NCI-H345 treated with DMSO at 0.1 percent for 48 hours (cell line): Measurements from ENCODE around the gene EMC6.
"Not testable (repeated sequence)": the region's sequence is repeated elsewhere in the genome, so short reads cannot be mapped to it uniquely, and the experiment has no call there.

ENCODE experiments used
- DNase-seq: peaks from one replicate; lab custom pipeline; 2025; ENCODE audit not compliant: unreplicated experiment; lab: John Stamatoyannopoulos, UW

The EMC6 gene

DNA sequence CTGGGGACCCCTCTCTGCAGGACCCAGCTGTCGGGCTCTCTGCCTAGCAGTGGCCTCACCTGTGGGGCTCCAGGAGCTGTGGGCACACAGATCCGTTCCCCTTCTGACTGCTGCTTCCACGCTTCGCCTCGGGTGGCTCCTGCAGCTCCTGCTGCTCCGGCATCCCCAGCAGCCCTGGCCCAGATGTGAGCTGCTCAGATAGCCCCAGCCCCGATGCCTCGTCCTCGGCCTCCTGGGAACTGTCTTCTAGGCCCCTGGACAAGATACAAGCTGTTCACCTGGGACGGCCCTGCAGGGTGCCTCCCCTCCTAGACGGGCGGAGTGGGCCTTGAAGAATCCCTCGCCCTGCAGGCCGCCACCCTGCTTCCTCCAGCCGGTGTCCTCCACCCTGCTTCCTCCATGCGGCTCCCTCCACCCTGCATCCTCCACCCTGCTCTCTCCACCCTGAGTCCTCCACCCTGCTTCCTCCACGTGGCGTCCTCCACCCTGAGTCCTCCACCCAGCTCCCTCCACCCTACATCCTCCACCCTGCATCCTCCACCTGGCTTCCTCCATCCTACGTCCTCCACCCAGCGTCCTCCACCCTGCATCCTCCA is 11.0 kb downstream of the EMC6 start:
- no peak for DNase-seq

- no peak for DNase-seq
Measured at GRCh38 chr17:3681057-3681456, 12.4 kb downstream of the EMC6 start.

DNA sequence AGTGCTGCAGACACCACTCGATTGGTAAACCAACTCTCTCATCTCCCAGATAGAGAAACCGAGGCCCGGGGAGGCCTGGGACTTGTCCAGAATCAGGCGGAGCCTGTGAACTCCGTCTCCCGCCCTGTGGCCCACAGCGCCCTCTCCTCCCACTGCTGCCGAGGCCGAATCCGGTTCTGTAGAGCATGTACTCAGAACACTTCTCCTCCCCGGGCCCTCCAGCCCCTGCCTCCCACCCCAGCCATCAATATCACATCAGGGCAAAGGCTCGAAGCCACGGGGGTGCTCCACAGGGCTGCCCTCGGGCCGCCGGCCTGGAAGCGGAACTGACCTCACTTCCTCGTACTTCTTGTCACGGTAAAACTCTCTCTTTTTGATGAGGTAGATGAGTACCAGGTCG is 13.0 kb downstream of the EMC6 start:
- DNase-seq = no peak

DNA sequence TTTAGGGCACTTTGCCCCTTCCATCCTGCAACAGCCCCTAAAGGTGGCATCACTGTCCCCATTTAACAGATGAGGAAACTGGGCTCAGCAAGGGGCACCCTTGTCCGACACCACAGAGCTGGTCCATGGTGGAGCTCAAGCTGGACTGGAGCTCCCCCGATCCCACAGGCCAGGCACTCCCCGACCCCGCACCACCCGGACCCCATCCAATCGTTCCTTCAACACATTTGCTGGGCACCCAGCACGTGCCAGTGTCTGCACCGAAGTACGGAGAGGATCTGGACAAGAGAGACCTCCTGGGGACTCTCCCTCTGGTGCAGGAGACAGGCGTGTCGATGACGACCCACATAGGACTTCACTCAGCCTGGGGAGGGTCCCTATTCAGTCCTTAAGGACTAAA is 13.4 kb downstream of the EMC6 start:
- no peak for DNase-seq

DNA sequence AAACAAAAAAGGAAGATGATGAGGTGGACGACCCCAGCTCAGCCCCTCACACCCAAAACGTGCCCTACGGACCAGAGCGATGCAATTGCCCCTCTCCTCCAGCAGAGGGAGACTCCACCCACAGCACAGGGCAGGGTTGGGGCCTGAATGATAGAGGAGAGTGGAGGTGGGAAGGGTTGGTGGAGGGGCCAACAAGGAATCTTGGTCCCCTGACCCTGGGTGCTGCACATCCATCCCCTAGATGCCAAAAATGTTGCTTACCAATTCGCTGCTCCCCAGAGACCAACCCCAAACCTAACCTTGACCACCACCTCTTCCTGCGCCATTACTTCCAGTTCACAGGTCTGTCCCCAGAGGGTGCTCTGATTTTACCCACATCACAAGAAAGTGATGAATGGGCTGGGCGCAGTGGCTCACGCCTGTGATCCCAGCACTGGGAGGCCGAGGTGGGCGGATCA is 14.5 kb downstream of the EMC6 start:
- no peak for DNase-seq

DNA sequence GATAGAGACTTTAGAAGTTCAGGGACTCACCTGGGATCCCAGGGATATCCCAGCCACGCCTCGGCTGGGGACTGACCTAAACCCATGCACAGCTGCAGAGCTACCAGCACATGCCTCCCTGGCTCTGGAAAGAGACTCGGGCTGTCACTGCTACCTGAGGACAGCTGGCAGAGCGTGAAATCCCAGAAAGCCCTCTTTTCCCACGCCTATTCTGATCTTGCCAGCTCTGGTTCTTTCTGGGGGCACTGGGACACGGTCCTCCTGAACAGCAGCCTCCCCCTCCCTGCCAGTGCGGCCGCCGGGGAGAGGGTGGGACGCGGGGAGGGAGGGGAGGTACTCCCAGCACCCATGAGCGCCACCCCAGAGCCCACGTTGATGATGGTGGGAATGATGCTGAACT is 16.6 kb downstream of the EMC6 start:
- DNase-seq = no peak

- no peak for DNase-seq
Measured at GRCh38 chr17:3688027-3688553, 19.5 kb downstream of the EMC6 start.

GRCh38 chr17:3688852-3689261 is 20.2 kb downstream of the EMC6 start:
- DNase-seq = no peak

GRCh38 chr17:3689262-3690093 is 20.9 kb downstream of the EMC6 start:
- DNase-seq = no peak

GRCh38 chr17:3690094-3690715 is 21.6 kb downstream of the EMC6 start:
- DNase-seq = no peak

DNA sequence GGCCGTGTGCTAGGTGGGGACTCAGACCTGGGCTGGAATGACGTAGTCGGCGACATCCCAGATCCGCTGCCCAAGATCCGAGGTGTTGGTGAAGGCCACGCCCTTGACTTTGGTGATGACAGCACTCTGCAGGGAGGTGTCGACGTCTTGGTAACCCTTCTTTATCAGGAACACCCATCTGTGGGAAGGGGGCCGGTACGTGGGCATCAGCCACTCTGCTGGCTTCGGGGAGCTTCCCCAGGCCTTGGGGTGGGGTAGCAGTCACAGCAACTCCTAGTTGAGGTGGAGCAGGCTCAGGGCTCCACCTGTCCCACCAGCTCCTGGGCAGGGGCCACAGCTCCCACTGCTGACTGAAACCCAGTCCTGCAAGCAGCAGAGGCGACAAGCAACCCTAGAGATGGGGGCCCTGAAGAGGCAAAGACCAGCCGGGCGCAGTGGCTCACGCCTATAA is 23.0 kb downstream of the EMC6 start:
- no peak for DNase-seq

DNA sequence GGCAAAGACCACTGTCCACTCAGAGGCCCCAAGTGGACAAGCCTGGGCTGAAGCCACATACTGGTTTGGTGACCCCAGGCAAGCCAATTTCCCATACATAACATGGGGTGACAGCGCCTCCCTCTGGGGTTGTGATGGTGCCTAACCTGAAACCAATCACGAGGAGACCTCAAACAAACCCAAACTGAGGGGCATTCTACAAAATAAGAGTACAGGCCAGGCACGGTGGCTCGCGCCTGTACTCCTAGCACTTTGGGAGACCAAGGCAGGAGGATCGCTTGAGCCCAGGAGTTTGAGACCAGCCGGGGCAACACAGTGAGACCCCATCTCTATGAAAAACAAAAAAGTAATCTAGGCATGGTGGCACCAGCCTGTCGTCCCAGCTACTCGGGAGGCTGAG is 23.7 kb downstream of the EMC6 start:
- no peak for DNase-seq

DNA sequence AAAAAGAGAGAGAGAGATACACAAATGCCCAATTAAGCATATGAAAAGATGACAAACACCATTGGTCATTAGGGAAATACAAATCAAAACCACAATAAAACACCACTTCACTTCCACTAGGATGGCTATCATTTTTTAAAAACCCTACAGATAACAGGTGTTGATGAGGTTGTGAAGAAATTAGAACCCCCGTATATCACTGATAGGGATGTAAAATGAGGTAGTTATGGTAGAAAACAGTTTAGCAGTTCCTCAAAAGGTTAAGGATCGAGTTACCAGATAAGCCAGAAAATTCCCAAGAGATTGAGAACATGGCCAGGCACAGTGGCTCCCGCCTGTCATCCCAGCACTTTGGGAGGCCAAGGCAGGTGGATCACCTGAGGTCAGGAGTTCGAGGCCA is 24.5 kb downstream of the EMC6 start:
- DNase-seq = no peak

- no peak for DNase-seq
Measured at GRCh38 chr17:3693829-3694231, 25.2 kb downstream of the EMC6 start.

GRCh38 chr17:3695129-3695722 is 26.6 kb downstream of the EMC6 start:
- DNase-seq = no peak

DNA sequence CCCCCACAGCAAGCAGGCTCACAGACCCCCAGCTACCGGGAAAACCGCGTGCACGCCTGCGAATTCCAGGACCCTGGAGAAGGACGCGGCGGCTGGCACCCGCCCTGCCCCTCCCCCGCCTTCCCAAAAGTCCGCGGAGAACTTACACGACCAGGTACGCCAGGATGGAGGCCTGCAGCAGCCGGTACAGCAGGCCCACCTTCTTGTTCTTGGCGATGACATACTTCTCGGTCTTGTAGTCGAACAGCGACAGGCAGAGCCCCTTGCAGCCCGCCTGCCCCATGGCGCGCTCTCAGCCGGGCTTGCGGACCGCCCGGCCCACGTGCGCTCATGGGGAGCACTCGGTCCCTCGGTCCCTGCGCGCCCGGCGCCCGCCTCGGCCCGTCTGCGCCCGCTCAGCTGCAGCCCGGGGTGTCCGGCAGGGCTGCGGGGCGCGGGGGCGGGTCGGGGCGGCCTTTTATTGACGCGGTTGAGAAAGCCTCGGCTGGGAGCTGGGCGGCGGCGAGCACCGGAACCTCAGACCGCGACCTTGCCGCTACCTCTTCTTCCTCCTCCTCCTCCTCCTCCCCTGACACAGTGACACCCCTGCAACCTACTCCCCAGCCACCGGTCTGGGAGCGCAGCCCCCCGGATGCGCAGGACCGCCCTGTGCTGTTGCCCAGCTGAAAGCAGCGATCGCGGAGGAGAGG is 27.3 kb downstream of the EMC6 start, which contains the start of gene P2RX5:
Gene P2RX5, minus strand, starts transcription at position 433 of the 689 bp plus-strand sequence. Its CDS starts 150 bp downstream, at position 283.
- no peak for DNase-seq

- DNase-seq = no peak
Measured at GRCh38 chr17:3697103-3697476, 28.5 kb downstream of the EMC6 start.

GRCh38 chr17:3698139-3698538 is 29.5 kb downstream of the EMC6 start:
- DNase-seq = no peak

DNA sequence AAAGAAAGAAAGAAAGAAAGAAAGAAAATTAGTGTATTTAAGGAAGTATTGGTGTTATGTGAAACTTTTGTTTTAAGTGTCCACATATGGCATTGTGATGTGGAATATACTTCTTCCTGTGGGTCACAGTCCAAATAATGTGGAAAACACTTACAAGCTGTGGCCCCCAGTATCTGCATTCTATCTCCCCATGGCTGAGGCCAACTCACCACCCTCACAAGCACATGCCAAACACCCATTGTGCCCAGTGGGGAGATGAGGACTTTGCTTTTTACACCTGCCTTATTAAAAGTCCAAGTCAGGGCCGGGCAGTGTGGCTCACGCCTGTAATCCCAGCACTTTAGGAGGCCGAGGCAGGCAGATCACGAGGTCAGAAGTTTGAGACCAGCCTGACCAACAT is 31.3 kb downstream of the EMC6 start:
- no peak for DNase-seq

DNA sequence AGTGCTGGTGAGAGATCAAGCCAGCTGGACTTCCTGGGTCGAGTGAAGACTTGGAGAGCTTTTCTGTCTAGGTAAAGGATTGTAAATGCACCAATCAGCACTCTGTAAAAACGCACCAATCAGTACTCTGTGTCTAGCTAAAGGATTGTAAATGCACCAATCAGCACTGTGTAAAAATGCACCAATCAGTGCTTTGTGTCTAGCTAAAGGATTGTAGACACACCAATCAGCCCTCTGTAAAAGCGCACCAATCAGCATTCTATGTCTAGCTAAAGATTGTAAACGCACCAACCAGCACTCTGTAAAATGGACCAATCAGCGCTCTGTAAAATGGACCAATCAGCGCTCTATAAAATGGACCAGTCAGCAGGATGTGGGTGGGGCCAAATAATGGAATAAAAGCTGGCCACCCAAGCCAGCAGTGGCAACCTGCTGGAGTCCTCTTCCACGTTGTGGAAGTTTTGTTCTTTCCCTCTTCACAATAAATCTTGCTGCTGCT is 33.5 kb downstream of the EMC6 start:
- not testable (repeated sequence) for DNase-seq
